D721Med (cell line): ENCODE data around the gene CPEB3.

Source experiments
- DNase-seq: peaks from one replicate; pipeline ENCODE4 v3.0.0; 2011; ENCODE audit warnings: low spot score; ENCODE audit not compliant: insufficient read length
- FAIRE-seq: peaks from 2 replicates; lab custom pipeline; 2011; peaks lifted over from hg19 to GRCh38; lab: Jason Lieb, UNC
- TF ChIP-seq, protein P1 (sequence below): IDR thresholded peaks from 2 replicates; pipeline ENCODE4 v1.5.1; 2012; ENCODE audit warnings: mild to moderate bottlenecking, control low read depth; ENCODE audit not compliant: insufficient read depth; ENCODE audit errors: missing control alignments

The CPEB3 gene

DNA sequence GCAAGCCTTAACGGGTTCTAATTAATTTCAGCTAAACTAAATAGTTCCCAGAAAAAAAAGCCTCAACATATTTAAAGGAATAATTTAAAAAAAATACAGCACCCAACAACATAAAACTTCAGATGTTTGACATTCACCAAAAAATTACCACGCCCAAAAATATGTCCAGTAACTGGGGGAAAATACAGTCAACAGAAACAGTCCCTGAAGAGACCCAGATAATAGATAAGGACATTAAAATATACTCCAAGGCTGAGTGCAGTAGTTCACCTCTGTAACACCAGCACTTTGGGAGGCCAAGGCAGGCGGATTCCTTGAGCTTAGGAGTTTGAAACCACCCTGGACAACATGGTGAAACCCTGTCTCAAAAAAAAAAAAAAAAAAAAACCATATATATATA is 289.3 kb downstream of the CPEB3 start:
- no peak for DNase-seq
- FAIRE-seq = no peak
- TF ChIP-seq, protein P1, sequence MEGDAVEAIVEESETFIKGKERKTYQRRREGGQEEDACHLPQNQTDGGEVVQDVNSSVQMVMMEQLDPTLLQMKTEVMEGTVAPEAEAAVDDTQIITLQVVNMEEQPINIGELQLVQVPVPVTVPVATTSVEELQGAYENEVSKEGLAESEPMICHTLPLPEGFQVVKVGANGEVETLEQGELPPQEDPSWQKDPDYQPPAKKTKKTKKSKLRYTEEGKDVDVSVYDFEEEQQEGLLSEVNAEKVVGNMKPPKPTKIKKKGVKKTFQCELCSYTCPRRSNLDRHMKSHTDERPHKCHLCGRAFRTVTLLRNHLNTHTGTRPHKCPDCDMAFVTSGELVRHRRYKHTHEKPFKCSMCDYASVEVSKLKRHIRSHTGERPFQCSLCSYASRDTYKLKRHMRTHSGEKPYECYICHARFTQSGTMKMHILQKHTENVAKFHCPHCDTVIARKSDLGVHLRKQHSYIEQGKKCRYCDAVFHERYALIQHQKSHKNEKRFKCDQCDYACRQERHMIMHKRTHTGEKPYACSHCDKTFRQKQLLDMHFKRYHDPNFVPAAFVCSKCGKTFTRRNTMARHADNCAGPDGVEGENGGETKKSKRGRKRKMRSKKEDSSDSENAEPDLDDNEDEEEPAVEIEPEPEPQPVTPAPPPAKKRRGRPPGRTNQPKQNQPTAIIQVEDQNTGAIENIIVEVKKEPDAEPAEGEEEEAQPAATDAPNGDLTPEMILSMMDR = no peak
